ENCODE data around the gene TNS3. TPM values are rescaled to one million over a fixed set of nuclear protein-coding genes. Genes with fewer than 3 reads are reported as not detected.

TNS3 gene
- total and polyA plus RNA-seq, 2 donors (not counting 1 experiment from before 2014, with no cell fraction given): 11.4 to 77.5 TPM

DNA sequence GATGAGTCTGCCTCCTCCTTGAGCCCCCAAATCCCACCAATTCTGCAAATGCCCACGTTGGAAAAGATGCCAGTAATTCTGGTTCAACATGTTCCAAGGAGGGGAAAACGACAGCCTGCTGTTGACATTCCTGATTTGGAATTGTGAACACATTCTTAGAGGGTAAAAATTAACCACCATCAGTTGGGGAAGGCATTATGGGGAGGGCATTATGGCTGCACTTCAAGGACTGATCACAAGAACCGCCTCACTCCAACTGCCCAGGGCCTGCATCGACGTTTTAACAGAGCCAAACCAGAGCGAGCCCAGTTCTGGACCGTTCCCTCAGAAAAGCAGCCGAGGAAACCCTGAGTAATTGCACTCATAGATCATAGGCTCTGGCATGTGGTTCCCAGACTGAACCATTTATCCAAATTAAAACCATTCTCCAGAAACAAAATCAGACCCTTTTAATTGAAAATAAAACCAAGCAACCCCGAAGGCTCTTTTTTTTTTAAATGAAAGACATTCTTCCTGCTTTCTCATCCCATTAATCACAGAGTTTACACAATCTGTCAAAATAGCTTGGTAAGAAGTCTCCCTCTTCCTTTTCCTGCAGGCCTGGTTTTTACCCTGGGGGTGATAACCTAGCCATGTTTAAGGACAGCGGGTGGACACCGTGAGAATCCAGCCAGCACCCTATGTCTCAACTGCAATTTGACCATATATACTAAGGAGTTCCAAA is 8.0 kb downstream of the TNS3 start:
- Mint-ChIP-seq H3K4me1 (peaks cover 87% of the 10 kb centered on the region), H3K27ac (peak overlapping the region; percentile 84), H3K27me3 (no peaks in the 10 kb centered on the region), H3K9me3 (ENCODE audit: insufficient read depth) (no peaks in the 10 kb centered on the region), H3K4me3 (peak overlapping the region; percentile 71)
- Histone ChIP-seq H3K27ac (ENCODE audit: low read length in 2 of 2) (no peak overlapping the region), H3K9me3 (ENCODE audit: control extremely low read depth in 1 of 3, control insufficient read depth in 2 of 3, insufficient read depth in 1 of 3, low read length in 2 of 3) (peaks cover 0 to 3% (median 0%) of the 10 kb centered on the region in 3 donors), H2AFZ (ENCODE audit: insufficient read depth, low read depth, low read length, poor library complexity, severe bottlenecking) (no peak overlapping the region), H3K27me3 (replicated peaks in 1 of 4; ENCODE audit: control extremely low read depth in 1 of 4, control insufficient read depth in 3 of 4, insufficient read depth in 4 of 4, low read length in 3 of 4) (no peaks in the 10 kb centered on the region), H3K79me2 (ENCODE audit: control insufficient read depth, insufficient read depth, low read length) (peaks cover 30% of the 10 kb centered on the region), H3K36me3 (replicated peaks in 1 of 2; ENCODE audit: control extremely low read depth in 1 of 2, control insufficient read depth in 1 of 2, extremely low read depth in 1 of 2, insufficient read depth in 2 of 2, low read length in 1 of 2) (peaks cover 0 to 2% of the 10 kb centered on the region in 2 experiments), H4K20me1 (ENCODE audit: control insufficient read depth, insufficient read depth, low read length, poor library complexity, severe bottlenecking) (no peaks in the 10 kb centered on the region), H3K4me2 (replicated peaks; ENCODE audit: low read depth, low read length, poor library complexity, severe bottlenecking) (peak overlapping the region; percentile 60), H3K4me3 (ENCODE audit: control extremely low read depth in 1 of 5, extremely low read depth in 1 of 5, insufficient read depth in 1 of 5, low read depth in 2 of 5, low read length in 4 of 5) (peak overlapping the region in 1 of 5 experiments; percentile 21), H3K9ac (ENCODE audit: low read length) (peak overlapping the region; percentile 13), H3K4me1 (ENCODE audit: control insufficient read depth in 2 of 2, insufficient read depth in 2 of 2, low read length in 2 of 2) (peaks cover 72 to 93% of the 10 kb centered on the region in 2 donors)
- intact Hi-C loops (cut with micrococcal nuclease): loop anchor here (1.0 to 2.0 kb wide), 3 partner anchors 27 to 151 kb away; no protein-coding TSS in a partner anchor
- no peak for TF ChIP-seq EZH2 (IDR thresholded peaks at IDR 0.05; ENCODE audit: borderline replicate concordance, insufficient read depth, low read depth, low read length, poor library complexity, severe bottlenecking)
- TF ChIP-seq, protein P1, sequence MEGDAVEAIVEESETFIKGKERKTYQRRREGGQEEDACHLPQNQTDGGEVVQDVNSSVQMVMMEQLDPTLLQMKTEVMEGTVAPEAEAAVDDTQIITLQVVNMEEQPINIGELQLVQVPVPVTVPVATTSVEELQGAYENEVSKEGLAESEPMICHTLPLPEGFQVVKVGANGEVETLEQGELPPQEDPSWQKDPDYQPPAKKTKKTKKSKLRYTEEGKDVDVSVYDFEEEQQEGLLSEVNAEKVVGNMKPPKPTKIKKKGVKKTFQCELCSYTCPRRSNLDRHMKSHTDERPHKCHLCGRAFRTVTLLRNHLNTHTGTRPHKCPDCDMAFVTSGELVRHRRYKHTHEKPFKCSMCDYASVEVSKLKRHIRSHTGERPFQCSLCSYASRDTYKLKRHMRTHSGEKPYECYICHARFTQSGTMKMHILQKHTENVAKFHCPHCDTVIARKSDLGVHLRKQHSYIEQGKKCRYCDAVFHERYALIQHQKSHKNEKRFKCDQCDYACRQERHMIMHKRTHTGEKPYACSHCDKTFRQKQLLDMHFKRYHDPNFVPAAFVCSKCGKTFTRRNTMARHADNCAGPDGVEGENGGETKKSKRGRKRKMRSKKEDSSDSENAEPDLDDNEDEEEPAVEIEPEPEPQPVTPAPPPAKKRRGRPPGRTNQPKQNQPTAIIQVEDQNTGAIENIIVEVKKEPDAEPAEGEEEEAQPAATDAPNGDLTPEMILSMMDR (IDR thresholded peaks at IDR 0.05): no peak
- ChIA-PET CTCF (interaction anchor here (0.8 to 2.4 kb wide), 7 partner anchors 10 to 245 kb away, joined by 3 to 9 read pairs (median 5); no protein-coding TSS in a partner anchor), POLR2A (interaction anchor here (0.6 to 1.6 kb wide), 4 partner anchors 27 to 97 kb away, joined by 4 to 6 read pairs (median 4); no protein-coding TSS in a partner anchor)
- ATAC-seq (ENCODE audit: low read depth) (no peak), DNase-seq (no peak)
- WGBS (ENCODE audit: insufficient coverage): 56% methylated on average over 9 of the region's 11 CpGs

Data from B cell (primary cell).